ENCODE measurements around the gene SUN5. TPM values are rescaled to one million over a fixed set of nuclear protein-coding genes. Genes with fewer than 3 reads are reported as not detected.

SUN5 gene
- total RNA-seq, 6 experiments from 2014 or later, result not detected

GRCh38 chr20:32980990-32981389, 23.2 kb downstream of the SUN5 start:
- DNase-seq, result no peak
- no peak overlapping the region for H3K4me3 Mint-ChIP-seq
- TF ChIP-seq CTCF (IDR thresholded peaks at IDR 0.05), result no peak
- no peak overlapping the region for H3K27ac Mint-ChIP-seq
- peaks cover 6% of the 10 kb centered on the region; the same call in 1 of the 2 replicates for H3K4me1 Mint-ChIP-seq (ENCODE audit: low read depth)
- peaks cover 5% of the 10 kb centered on the region; the same call in 1 of the 2 replicates for H3K9me3 Mint-ChIP-seq
- H3K36me3 Mint-ChIP-seq (ENCODE audit: low read depth), result no peaks in the 10 kb centered on the region
- peaks cover 33% of the 10 kb centered on the region for H3K27me3 Mint-ChIP-seq (ENCODE audit: insufficient read depth)

GRCh38 chr20:32980131-32980941, 23.9 kb downstream of the SUN5 start:
- Mint-ChIP-seq H3K9me3 (peaks cover 5% of the 10 kb centered on the region; the same call in 1 of the 2 replicates), H3K4me3 (no peak overlapping the region), H3K4me1 (ENCODE audit: low read depth) (peaks cover 6% of the 10 kb centered on the region; the same call in 1 of the 2 replicates), H3K36me3 (ENCODE audit: low read depth) (no peaks in the 10 kb centered on the region), H3K27me3 (ENCODE audit: insufficient read depth) (peaks cover 30% of the 10 kb centered on the region), H3K27ac (no peak overlapping the region)
- no peak for TF ChIP-seq CTCF (IDR thresholded peaks at IDR 0.05)
- no peak for DNase-seq

- Mint-ChIP-seq H3K27ac (no peak overlapping the region), H3K27me3 (ENCODE audit: insufficient read depth) (peaks cover 34% of the 10 kb centered on the region), H3K9me3 (peaks cover 5% of the 10 kb centered on the region; the same call in 1 of the 2 replicates), H3K4me1 (ENCODE audit: low read depth) (peaks cover 6% of the 10 kb centered on the region; the same call in 1 of the 2 replicates), H3K4me3 (no peak overlapping the region), H3K36me3 (ENCODE audit: low read depth) (no peaks in the 10 kb centered on the region)
- DNase-seq, result no peak
- TF ChIP-seq CTCF (IDR thresholded peaks at IDR 0.05), result no peak
Observed at GRCh38 chr20:32979201-32979998, 24.8 kb downstream of the SUN5 start.

GRCh38 chr20:32978009-32978335, 26.3 kb downstream of the SUN5 start:
- no peak for TF ChIP-seq CTCF (IDR thresholded peaks at IDR 0.05)
- peaks cover 40% of the 10 kb centered on the region for H3K27me3 Mint-ChIP-seq (ENCODE audit: insufficient read depth)
- H3K9me3 Mint-ChIP-seq, result peaks cover 5% of the 10 kb centered on the region; the same call in 1 of the 2 replicates
- no peaks in the 10 kb centered on the region for H3K36me3 Mint-ChIP-seq (ENCODE audit: low read depth)
- peaks cover 6% of the 10 kb centered on the region; the same call in 1 of the 2 replicates for H3K4me1 Mint-ChIP-seq (ENCODE audit: low read depth)
- no peak overlapping the region for H3K27ac Mint-ChIP-seq
- DNase-seq, result no peak
- H3K4me3 Mint-ChIP-seq, result no peak overlapping the region

- no peaks in the 10 kb centered on the region for H3K36me3 Mint-ChIP-seq (ENCODE audit: low read depth)
- H3K9me3 Mint-ChIP-seq, result peaks cover 5% of the 10 kb centered on the region; the same call in 1 of the 2 replicates
- peaks cover 40% of the 10 kb centered on the region for H3K27me3 Mint-ChIP-seq (ENCODE audit: insufficient read depth)
- no peak overlapping the region for H3K27ac Mint-ChIP-seq
- no peak for DNase-seq
- H3K4me1 Mint-ChIP-seq (ENCODE audit: low read depth), result peaks cover 6% of the 10 kb centered on the region; the same call in 1 of the 2 replicates
- TF ChIP-seq CTCF (IDR thresholded peaks at IDR 0.05), result no peak
- H3K4me3 Mint-ChIP-seq, result no peak overlapping the region
Observed at GRCh38 chr20:32977281-32978008, 26.8 kb downstream of the SUN5 start.
